GM12872 (cell line): ENCODE measurements around the gene PLEKHJ1.

Experiments
- TF ChIP-seq, protein P1 (sequence below): IDR thresholded peaks from 3 replicates; pipeline ENCODE4 v1.5.1; 2011; ENCODE audit warnings: low read depth, mild to moderate bottlenecking, low read length, moderate library complexity; ENCODE audit not compliant: insufficient read depth

PLEKHJ1 gene

DNA sequence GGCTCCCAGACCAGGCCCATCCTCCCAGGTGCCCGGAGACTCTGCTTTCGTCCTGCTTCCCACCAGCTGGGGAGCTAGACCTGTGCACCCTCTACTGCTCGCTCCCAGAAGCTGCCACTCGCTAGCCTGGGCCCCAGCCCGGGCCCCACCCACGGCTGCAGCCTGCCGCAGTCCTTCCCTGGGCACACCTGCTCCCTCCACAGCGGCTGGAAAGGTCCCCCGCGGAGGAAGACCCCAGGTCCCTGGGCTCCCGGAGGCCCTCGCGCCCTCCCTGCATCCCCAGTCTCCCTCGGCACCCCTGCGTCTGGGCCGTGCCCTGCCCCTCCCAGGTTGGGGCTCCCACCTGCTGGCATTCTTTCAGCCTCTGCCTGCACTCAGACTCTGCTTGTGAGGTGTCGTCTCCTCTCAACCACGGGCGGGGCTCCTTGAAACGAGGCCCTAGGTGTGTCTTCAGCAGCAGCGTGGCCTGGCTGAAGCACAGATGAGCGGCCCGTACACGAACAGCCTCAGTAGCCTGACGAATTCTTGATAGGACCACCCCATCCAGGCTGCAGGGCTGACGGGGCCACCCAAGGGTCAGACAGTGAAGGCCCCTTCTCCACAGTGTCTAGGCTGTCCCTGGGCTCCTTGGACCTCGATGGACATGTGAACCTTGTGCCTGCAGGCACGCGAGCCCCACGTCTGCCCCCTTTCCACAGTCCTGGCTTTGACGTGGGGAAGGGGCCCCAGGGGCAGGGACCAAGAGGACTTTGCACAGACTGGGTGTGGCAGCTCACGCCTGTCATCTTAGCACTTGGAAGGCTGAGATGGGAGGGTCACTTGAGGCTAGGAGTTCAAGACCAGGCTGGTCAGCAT, 44.4 kb downstream of the PLEKHJ1 start:
- TF ChIP-seq, protein P1, sequence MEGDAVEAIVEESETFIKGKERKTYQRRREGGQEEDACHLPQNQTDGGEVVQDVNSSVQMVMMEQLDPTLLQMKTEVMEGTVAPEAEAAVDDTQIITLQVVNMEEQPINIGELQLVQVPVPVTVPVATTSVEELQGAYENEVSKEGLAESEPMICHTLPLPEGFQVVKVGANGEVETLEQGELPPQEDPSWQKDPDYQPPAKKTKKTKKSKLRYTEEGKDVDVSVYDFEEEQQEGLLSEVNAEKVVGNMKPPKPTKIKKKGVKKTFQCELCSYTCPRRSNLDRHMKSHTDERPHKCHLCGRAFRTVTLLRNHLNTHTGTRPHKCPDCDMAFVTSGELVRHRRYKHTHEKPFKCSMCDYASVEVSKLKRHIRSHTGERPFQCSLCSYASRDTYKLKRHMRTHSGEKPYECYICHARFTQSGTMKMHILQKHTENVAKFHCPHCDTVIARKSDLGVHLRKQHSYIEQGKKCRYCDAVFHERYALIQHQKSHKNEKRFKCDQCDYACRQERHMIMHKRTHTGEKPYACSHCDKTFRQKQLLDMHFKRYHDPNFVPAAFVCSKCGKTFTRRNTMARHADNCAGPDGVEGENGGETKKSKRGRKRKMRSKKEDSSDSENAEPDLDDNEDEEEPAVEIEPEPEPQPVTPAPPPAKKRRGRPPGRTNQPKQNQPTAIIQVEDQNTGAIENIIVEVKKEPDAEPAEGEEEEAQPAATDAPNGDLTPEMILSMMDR = no peak

DNA sequence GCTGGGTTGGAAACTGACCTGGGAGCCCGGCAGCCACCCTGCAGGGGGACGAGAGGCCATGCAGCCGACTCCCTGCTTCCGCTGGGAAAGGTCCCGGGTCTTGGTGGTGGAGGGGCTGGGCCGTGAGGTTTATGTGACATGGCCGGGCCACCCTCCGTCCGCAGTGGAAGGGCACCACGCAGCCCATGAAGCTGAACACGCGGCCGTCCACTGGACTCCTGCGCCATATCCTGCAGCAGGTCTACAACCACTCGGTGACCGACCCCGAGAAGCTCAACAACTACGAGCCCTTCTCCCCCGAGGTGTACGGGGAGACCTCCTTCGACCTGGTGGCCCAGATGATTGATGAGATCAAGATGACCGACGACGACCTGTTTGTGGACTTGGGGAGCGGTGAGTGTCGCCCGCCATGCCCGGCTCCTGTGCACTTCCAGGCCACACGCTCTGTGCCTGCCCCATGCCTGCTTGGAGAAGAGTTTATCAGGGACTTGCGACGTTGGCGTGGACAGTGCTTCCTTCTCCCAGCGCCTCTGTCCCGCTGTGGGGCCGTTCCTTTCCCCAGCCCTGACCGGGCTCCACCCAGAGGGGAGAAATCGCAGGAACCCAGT, 45.2 kb downstream of the PLEKHJ1 start:
- TF ChIP-seq, protein P1 = no peak

DNA sequence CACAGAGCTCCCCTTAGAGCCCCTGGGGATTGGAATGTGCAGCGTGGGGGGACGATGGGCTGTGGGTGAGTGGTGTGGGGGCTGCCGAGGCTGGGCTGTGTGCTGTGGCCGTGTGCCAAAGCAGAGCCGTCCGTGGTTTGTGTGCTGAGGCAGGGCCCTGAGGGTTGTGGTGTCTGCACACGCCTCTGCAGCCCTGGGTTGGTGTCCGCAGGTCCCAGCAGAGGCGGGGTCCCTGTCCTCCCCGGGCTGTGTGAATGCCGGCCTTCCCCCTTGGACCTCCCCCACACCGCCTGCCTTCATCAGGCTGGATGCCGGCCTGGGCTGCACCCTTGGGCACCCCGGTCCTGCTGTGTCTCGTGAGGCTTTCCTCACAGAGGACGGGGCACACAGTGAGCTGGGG, 46.2 kb downstream of the PLEKHJ1 start:
- TF ChIP-seq, protein P1 = no peak

DNA sequence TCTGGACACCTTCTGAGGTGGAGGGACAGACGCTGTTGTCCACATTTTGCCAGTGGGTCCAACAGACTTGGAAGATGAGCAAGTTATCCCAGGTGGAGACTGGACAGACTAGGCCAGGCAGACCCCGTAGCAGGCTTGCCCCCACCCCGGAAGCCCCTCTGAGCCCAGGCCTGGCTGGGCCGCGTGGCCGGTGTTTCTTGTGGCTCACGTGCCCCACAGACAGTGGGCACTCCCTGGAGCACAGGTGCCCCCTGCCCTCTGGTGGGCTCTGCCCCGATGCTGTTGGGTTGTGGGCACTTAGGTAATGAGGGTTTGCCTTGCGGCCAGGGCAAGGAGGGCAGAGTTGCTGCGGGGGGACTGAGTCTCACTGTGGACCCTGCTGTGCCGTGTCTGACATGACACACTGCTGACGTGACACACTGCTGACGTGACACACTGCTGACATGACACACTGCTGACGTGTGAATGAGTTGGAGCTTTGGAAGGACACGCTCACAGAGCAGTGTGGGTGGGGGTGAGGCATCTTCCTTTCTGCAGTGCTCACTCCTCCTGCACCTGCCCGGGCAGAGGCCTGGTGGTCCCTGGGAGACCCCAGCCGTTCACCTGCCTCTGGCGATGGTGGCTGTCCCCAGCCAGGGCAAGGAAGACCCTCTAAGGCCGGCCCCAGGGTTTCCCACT, 47.3 kb downstream of the PLEKHJ1 start:
- TF ChIP-seq, protein P1 = no peak

DNA sequence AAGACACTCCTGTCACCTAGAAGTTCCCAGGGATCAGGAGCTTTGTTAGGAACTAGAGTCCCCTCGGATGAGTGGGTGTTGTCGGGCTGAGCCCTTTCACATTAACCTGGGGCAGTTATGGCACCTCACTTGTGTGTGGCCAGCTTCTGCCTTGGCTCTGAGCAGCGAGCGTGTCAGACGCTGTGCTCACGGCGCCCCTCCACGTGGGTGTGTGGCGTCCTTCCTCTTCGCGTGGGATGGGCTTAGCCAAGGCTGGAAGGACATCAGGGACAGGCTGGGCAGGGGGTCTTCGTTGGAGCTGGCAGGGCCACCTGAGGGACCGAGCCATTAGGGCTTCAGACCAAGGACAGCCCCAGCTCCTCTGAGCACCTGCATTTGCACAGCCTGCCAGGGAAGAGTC, 49.0 kb downstream of the PLEKHJ1 start:
- TF ChIP-seq, protein P1 = no peak

DNA sequence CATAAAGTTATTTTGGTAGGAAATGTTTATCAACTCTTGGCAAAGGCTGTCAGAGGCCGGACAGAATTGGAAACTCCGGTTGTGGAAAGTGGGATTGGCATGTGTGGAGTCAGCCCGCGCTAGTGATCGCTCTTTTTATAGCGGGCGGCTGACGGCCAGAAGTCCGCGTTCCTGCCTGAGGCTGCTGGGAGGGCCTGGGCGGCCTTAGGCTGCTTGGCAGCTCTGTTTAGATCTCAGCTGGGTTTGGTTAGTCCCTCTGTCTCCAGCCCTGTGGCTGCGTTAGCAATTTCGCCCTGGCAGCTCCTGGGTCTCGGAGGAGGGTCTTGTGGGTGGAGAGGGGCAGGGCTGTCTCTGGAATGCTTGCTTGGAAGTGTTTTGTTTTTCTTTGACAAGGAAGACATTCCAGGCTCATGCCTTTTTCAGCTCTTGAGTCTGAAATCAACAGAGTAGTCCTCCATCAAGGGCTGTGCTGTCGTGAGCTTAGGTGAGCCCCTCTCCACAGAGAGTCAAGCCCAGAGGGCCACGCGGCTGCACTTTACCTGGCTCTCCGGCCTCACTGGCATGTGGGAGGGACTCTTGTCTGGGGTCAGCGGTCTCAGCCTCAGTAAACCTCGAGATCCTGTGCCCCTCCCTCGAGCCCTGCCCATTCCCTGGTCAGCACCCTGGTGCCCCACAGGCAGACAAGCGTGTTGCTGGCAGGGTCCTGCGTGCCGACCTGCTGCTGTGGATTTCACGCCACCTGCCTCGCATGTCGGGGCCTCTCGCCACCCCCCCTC, 49.9 kb downstream of the PLEKHJ1 start:
- TF ChIP-seq, protein P1 = no peak

DNA sequence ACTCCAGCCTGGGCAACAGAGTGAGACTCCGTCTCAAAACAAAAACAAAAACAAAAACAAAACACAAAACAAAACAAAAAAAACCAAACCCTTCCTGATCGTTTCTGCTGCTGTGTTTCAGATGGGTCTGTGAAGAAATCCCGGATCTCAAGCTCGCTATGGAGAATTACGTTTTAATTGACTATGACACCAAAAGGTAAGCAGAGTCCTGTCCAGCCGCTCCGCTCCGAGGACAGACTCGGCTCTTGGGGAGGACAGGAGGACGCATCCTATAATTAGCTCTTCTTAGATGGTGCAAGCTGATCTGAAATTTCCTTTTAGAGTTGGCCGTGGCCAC, 50.4 kb downstream of the PLEKHJ1 start:
- TF ChIP-seq, protein P1 = no peak
